ENCODE data around the gene ADAMTS3.

GRCh38 chr4:72378901-72379300 is 190.1 kb downstream of the ADAMTS3 start:
- TF ChIP-seq CTCF (IDR thresholded peaks at IDR 0.05), result no peak
- TF ChIP-seq POLR2A (IDR thresholded peaks at IDR 0.05), result no peak
